Hematopoietic multipotent progenitor cell treated with erythropoietin and hydrocortisone succinate and interleukin-3 and kit ligand, for 17 days (in vitro differentiated cells): ENCODE data around the gene NOL9.
"Not testable (repeated sequence)": the region's sequence is repeated elsewhere in the genome, so short reads cannot be mapped to it uniquely, and the experiment has no call there.

ENCODE experiments used
- DNase-seq: peaks from one replicate; pipeline ENCODE4 v3.0.0-alpha.2; 2015; ENCODE audit warnings: low spot score

Gene NOL9

GRCh38 chr1:6572653-6573383 is 18.5 kb upstream of the NOL9 start:
- no peak for DNase-seq

- DNase-seq, result no peak
These were observed 16.7 kb upstream of the NOL9 start for GRCh38 chr1:6570987-6571386.

- no peak for DNase-seq
These were observed 15.8 kb upstream of the NOL9 start for GRCh38 chr1:6570100-6570499.

GRCh38 chr1:6569033-6569432 is 14.7 kb upstream of the NOL9 start:
- DNase-seq, result no peak

- DNase-seq, result no peak
These were observed 6.0 kb upstream of the NOL9 start for GRCh38 chr1:6560267-6560666.

- not testable (repeated sequence) for DNase-seq
These were observed 4.8 kb upstream of the NOL9 start for GRCh38 chr1:6559161-6559560.

- no peak for DNase-seq
These were observed 3.3 kb upstream of the NOL9 start for GRCh38 chr1:6557597-6557996.

- no peak for DNase-seq
These were observed 830 bp upstream of the NOL9 start, which contains the start of gene TAS1R1 for GRCh38 chr1:6554907-6555778. Gene TAS1R1 (plus strand): TSS chr1:6555307. CDS start chr1:6555374, 67 bp downstream.

GRCh38 chr1:6547301-6547700 is 7.0 kb downstream of the NOL9 start:
- DNase-seq, result no peak

- DNase-seq, result no peak
These were observed 8.0 kb downstream of the NOL9 start for GRCh38 chr1:6546326-6546725.

GRCh38 chr1:6545276-6546112 is 8.8 kb downstream of the NOL9 start:
- DNase-seq, result no peak

- DNase-seq, result no peak
These were observed 9.5 kb downstream of the NOL9 start for GRCh38 chr1:6544831-6545230.

- DNase-seq, result no peak
These were observed 15.4 kb downstream of the NOL9 start for GRCh38 chr1:6538956-6539355.

- no peak for DNase-seq
These were observed 18.0 kb downstream of the NOL9 start for GRCh38 chr1:6536291-6536690.

GRCh38 chr1:6535214-6535613 is 19.1 kb downstream of the NOL9 start:
- DNase-seq, result no peak

GRCh38 chr1:6534248-6534822 is 20.0 kb downstream of the NOL9 start:
- no peak for DNase-seq

GRCh38 chr1:6531996-6532395 is 22.3 kb downstream of the NOL9 start:
- DNase-seq, result no peak

- no peak for DNase-seq
These were observed 23.7 kb downstream of the NOL9 start for GRCh38 chr1:6530504-6531160.

- no peak for DNase-seq
These were observed 25.8 kb downstream of the NOL9 start for GRCh38 chr1:6528492-6528891.

GRCh38 chr1:6526316-6526715 is 28.0 kb downstream of the NOL9 start:
- no peak for DNase-seq

- DNase-seq, result peak; percentile 15
These were observed 30.7 kb downstream of the NOL9 start for GRCh38 chr1:6523566-6523965.
